K562 (cell line): ENCODE data around the gene C7orf25.

Experiments used
- ADNP ChIP-seq: fragments of 200-800 bp; sonication (Bioruptor generic); IDR thresholded peaks from 2 replicates; pipeline ENCODE4 v1.6.1; 2016; ENCODE audit warnings: missing genetic modification characterization, missing compliant biosample characterization
- CHD2 ChIP-seq: IDR thresholded peaks from 2 replicates; pipeline ENCODE4 v1.6.1; 2011; ENCODE audit warnings: low read depth, low read length
- TARDBP ChIP-seq: fragments of 450-650 bp; IDR thresholded peaks from 2 replicates; pipeline ENCODE4 v1.6.1; 2016
- ZBTB7A ChIP-seq: IDR thresholded peaks from 2 replicates; pipeline ENCODE4 v1.6.1; 2011; ENCODE audit warnings: low read depth, mild to moderate bottlenecking, low read length, moderate library complexity, borderline replicate concordance; ENCODE audit not compliant: control insufficient read depth
- ZNF780A ChIP-seq: fragments of 250-450 bp; sonication (Bioruptor Pico); IDR thresholded peaks from 2 replicates; pipeline ENCODE4 v1.5.0; 2021; ENCODE audit warnings: mild to moderate bottlenecking
- TF ChIP-seq, protein P1 (sequence below): fragments of 250-450 bp; sonication (Bioruptor Pico); IDR thresholded peaks from 2 replicates; pipeline ENCODE4 v1.8.0; 2021; ENCODE audit warnings: mild to moderate bottlenecking, moderate library complexity
- TF ChIP-seq, protein P2 (sequence below): IDR thresholded peaks from 3 replicates; pipeline ENCODE4 v1.6.1; 2011; ENCODE audit warnings: borderline replicate concordance, mild to moderate bottlenecking; ENCODE audit not compliant: insufficient read length, insufficient read depth
- TF ChIP-seq, protein P3 (sequence below): sonication (generic); formaldehyde crosslinking; IDR thresholded peaks from 2 replicates; pipeline ENCODE4 v1.8.0; 2022; ENCODE audit warnings: mild to moderate bottlenecking, missing genetic modification reagents, borderline replicate concordance
- TF ChIP-seq, protein P4 (sequence below), 3 experiments: IDR thresholded peaks in 2 of 3; conservative IDR thresholded peaks in 1 of 3; 2 replicates each; pipeline ENCODE4 v1.5.1; 2011 to 2012; ENCODE audit warnings: low read length in 3 of 3, mild to moderate bottlenecking in 3 of 3, control low read depth in 2 of 3, improper control_type of control experiment in 1 of 3, inconsistent platforms in 1 of 3, low read depth in 1 of 3, mixed read lengths in 1 of 3, moderate library complexity in 1 of 3; ENCODE audit not compliant: insufficient read depth in 2 of 3

DNA sequence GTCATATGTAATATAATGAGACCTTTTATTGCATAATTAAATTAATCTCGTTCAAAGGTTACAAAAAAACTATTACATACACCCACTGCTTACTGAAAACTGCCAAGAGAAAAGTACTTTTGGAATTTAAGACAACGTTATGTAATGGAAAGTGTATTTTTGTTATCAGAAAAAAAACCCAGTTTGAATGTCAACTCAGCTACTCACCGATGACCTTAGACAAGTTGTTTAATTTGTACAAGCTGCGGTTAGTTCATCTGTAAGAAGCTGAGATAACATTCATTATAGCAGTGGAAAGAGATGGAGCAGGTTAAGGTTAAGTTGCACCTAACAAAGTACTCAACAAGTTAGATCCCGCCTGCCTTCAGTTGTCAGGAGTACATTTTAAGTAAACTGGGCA lies 19.0 kb upstream of the C7orf25 start:
- TF ChIP-seq TARDBP: no peak
- TF ChIP-seq ZBTB7A: no peak
- no peak for TF ChIP-seq ADNP (tag)
- TF ChIP-seq, protein P1, sequence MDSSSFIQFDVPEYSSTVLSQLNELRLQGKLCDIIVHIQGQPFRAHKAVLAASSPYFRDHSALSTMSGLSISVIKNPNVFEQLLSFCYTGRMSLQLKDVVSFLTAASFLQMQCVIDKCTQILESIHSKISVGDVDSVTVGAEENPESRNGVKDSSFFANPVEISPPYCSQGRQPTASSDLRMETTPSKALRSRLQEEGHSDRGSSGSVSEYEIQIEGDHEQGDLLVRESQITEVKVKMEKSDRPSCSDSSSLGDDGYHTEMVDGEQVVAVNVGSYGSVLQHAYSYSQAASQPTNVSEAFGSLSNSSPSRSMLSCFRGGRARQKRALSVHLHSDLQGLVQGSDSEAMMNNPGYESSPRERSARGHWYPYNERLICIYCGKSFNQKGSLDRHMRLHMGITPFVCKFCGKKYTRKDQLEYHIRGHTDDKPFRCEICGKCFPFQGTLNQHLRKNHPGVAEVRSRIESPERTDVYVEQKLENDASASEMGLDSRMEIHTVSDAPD (CRISPR knock-in tag): no peak
- no peak for TF ChIP-seq CHD2
- TF ChIP-seq, protein P2, sequence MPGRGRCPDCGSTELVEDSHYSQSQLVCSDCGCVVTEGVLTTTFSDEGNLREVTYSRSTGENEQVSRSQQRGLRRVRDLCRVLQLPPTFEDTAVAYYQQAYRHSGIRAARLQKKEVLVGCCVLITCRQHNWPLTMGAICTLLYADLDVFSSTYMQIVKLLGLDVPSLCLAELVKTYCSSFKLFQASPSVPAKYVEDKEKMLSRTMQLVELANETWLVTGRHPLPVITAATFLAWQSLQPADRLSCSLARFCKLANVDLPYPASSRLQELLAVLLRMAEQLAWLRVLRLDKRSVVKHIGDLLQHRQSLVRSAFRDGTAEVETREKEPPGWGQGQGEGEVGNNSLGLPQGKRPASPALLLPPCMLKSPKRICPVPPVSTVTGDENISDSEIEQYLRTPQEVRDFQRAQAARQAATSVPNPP: no peak
- TF ChIP-seq, protein P3, sequence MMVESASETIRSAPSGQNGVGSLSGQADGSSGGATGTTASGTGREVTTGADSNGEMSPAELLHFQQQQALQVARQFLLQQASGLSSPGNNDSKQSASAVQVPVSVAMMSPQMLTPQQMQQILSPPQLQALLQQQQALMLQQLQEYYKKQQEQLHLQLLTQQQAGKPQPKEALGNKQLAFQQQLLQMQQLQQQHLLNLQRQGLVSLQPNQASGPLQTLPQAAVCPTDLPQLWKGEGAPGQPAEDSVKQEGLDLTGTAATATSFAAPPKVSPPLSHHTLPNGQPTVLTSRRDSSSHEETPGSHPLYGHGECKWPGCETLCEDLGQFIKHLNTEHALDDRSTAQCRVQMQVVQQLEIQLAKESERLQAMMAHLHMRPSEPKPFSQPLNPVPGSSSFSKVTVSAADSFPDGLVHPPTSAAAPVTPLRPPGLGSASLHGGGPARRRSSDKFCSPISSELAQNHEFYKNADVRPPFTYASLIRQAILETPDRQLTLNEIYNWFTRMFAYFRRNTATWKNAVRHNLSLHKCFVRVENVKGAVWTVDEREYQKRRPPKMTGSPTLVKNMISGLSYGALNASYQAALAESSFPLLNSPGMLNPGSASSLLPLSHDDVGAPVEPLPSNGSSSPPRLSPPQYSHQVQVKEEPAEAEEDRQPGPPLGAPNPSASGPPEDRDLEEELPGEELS: no peak
- TF ChIP-seq ZNF780A (CRISPR knock-in tag): no peak
- TF ChIP-seq, protein P4, sequence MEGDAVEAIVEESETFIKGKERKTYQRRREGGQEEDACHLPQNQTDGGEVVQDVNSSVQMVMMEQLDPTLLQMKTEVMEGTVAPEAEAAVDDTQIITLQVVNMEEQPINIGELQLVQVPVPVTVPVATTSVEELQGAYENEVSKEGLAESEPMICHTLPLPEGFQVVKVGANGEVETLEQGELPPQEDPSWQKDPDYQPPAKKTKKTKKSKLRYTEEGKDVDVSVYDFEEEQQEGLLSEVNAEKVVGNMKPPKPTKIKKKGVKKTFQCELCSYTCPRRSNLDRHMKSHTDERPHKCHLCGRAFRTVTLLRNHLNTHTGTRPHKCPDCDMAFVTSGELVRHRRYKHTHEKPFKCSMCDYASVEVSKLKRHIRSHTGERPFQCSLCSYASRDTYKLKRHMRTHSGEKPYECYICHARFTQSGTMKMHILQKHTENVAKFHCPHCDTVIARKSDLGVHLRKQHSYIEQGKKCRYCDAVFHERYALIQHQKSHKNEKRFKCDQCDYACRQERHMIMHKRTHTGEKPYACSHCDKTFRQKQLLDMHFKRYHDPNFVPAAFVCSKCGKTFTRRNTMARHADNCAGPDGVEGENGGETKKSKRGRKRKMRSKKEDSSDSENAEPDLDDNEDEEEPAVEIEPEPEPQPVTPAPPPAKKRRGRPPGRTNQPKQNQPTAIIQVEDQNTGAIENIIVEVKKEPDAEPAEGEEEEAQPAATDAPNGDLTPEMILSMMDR (IDR thresholded peaks at IDR 0.05 in 2 of 3, conservative IDR thresholded peaks at IDR 0.05 in 1 of 3; ENCODE audit: insufficient read depth in 2 of 3, low read depth in 1 of 3, low read length in 3 of 3): no peak
